G401 (cell line): ENCODE results near the gene NRN1L. TPM values are rescaled to one million over a fixed set of nuclear protein-coding genes. Genes with fewer than 3 reads are reported as not detected.

Experiments
- DNase-seq: peaks from one replicate; pipeline ENCODE4 v3.0.0-alpha.2; 2015; ENCODE audit warnings: low spot score
- in situ Hi-C: cut with HindIII; loops from 2 replicates; pipeline ENCODE4 v1.10.0; 2016; ENCODE audit warnings: low sequenced_read_pairs, mixed read lengths
- total RNA-seq: library from RNA; depleted of rRNA; stranded (reverse); fragments of >200 nt; shearing (Covaris generic); gene quantifications from 2 replicates; pipeline ENCODE4 v1.2.3, GENCODE V29; 2014; rRNA removed

The NRN1L gene
- total RNA-seq, 1 experiment from 2014 or later: not detected

DNA sequence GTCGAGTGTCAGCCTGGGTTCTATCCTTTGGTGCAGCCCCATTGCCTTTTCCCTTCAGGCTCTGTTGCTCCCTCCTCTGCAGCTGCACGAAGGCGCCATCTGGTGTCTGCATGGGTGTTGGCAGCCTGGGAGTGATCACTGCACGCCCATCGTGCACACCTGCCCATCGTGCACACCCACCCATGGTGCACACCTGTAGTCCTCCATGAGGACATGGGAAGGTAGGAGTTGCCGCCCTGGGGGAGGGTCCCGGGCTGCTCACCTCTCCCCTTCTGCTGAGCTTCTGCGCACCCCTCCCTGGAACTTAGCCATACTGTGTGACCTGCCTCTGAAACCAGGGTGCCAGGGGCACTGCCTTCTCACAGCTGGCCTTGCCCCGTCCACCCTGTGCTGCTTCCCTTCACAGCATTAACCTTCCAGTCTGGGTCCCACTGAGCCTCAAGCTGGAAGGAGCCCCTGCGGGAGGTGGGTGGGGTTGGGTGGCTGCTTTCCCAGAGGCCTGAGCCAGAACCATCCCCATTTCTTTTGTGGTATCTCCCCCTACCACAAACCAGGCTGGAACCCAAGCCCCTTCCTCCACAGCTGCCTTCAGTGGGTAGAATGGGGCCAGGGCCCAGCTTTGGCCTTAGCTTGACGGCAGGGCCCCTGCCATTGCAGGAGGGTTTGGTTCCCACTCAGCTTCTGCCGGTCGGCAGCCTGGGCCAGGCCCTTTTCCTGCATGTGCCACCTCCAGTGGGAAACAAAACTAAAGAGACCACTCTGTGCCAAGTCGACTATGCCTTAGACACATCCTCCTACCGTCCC is 44.1 kb downstream of the NRN1L start:
- in situ Hi-C loops: no loop called here
- peak; percentile 86 for DNase-seq

DNA sequence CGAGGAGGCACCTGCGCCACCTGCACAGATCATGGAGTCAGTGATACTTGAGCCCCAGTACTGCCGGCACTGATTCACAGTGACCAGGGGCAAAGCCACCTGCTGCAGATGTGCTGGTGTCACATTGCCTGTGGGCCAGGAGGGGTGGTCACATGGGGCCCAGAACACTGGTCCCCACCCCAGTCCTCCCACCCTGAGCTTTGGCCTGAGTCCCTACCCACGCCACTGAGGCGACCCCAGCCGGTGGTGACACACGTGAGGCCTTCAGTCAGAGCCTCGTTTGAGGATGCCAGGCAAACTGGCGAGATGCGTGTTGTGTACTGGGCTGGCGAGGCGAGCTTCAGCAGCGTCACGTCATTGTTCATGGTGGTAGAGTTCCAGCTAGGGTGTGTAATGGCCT is 45.5 kb downstream of the NRN1L start:
- no peak for DNase-seq
- in situ Hi-C loops: no loop called here

DNA sequence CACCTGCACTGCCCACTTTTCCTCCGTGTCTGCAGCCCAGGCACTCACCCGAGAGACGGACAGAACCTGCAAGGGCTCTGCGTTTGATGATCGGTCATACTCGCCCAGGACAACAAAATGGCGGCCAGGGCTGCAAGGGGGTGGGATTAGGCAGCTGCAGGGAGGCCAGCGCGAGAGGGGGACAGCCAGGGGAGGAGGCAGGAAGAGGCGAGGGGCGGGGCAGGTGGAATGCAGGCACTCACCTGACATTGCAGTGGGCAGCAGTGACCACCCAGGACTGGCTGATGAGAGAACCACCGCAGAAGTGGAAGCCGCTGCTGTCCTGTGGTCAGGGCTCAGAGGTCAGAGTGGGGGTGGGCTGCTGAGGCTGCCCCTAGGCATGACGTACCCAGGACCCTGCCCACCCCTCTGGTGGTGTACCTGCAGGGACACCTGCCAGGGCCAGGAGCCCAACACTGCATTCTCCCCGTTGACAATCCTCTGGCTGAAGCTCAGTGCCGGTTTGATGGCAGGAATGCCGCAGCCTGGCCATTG is 46.1 kb downstream of the NRN1L start:
- DNase-seq: no peak
- in situ Hi-C loops: no loop called here

DNA sequence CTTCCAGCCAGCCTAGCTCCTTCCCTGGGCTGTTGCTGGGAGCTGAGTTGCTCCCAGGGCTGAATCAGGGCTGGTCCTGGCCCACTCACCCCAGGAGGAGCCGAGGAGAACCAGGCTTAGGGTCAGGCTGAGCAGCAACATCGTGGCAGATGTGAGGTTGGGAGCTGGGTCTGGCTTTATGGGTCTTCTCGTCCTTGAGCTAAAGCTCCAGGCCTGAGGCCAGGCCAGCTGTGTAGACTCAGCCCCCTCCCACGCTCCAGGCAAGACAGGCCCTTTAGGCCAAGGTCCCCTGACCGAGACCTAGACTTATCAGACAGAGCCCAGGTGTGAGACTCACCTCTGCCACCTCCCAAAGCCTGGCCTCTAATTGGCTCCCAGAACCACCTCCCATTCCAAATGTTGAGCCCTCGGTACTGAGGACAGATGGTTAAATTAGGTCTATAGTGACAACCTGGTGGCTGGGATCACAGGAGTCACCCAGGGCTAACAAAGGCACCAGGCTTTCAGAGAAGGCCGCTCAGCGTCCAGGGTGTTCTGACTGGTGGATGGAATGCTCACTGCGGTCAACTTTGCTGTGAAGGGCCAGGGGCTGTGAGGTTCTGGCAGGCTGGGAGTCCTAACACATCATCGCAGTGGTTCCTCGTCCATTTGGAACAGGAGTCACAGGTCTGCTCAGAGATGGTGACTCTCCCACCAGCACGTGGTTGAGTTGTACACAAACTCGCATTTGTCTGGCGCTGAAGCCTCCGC is 47.2 kb downstream of the NRN1L start, which contains the start of gene CTRL:
Gene CTRL (minus strand): TSS at position 151 of the 750 bp plus-strand sequence. CDS start 10 bp downstream, at position 141.
- DNase-seq: no peak
- in situ Hi-C loops: no loop called here

DNA sequence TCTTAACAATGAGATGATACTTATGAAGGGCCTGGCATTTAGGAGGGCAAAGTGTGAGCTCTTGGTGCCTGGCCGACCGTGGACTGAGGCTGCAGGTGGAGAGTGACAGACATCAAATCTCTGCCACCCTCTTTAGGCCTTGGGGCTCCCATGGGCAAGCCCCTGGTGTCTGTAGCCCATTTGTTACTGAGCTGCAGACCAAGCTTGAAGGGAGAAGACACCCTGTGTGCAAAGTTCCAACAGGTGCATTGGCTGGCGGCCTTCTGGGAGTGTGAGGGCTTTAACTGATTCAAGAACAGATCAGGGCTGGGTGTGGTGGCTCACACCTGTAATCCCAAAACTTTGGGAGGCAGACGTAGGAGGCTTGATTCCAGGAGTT is 47.8 kb downstream of the NRN1L start:
- no peak for DNase-seq
- in situ Hi-C loops: no loop called here

DNA sequence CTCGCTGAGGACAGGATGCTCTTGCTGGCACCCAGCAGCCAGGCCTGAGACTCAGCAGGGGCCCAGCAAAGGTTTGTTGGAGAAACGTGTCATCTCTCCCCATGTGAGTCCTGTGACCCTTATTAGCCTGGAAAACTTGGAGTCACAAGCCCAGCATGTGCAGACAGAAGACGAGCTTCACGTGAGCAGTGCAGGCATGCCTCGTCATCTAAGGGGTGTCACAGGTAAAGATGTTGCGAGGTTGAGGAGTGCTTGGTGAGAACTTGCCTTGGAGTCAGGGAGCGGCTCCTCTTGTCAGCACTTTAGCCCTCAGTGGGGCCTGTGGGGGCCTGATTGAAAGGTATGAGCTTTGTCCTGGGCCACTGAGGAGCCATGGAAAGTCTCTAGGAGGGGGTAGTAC is 49.1 kb downstream of the NRN1L start:
- DNase-seq: no peak
- in situ Hi-C loops: no loop called here

DNA sequence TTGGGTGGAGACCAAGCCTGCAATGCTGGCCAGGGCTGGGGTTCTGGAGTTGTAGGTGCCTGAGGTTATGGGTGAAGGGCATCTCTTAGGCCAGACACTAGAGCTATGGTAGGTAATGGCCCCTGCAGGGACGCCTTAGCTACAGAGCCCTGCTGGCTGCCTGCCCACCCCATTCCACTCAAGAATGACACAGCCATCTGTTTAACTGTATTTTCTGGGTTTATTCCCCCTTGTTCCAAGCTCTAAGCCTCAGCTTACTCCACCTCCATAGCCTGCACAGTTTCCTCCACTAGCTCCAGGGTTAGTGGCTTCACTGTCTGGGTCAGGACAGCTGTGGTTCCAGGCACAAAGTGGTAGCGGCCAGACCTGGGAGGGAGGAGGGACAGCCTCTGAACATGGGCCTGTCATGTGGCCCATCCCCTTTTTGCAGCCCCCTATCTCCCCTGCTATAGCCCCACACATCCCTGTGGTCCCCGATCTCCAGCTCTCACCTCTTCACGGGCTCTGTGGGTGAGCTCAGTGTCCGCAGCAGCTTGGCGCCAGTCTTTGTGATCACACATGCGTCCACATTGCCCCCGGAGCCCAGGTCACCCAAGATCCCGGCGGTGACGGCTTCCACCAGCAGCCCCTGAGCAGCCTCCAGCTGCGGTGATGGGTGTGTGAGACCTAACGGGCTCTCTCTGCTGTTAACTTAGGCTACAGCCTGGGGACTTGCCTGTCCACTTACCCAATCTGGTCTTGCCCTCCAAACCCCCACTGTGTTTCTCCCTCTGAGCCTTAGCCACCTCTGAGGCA is 49.8 kb downstream of the NRN1L start:
- no peak for DNase-seq
- in situ Hi-C loops: no loop called here

DNA sequence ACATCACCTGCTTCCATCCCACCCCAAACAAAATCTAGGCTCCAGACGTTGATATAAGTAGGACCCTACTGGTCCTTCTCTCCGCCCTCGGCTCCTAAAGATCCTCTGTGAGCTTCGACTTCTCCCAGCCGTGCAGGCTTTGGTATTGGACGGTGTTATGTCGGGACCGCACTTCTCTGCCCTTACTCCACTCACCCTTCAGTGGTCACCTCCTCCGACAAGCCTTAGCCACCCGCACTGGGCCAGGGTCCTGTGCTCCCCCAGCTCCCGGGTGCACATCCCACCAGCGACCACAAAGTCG is 50.4 kb downstream of the NRN1L start:
- in situ Hi-C loops: no loop called here
- DNase-seq: peak; percentile 31

DNA sequence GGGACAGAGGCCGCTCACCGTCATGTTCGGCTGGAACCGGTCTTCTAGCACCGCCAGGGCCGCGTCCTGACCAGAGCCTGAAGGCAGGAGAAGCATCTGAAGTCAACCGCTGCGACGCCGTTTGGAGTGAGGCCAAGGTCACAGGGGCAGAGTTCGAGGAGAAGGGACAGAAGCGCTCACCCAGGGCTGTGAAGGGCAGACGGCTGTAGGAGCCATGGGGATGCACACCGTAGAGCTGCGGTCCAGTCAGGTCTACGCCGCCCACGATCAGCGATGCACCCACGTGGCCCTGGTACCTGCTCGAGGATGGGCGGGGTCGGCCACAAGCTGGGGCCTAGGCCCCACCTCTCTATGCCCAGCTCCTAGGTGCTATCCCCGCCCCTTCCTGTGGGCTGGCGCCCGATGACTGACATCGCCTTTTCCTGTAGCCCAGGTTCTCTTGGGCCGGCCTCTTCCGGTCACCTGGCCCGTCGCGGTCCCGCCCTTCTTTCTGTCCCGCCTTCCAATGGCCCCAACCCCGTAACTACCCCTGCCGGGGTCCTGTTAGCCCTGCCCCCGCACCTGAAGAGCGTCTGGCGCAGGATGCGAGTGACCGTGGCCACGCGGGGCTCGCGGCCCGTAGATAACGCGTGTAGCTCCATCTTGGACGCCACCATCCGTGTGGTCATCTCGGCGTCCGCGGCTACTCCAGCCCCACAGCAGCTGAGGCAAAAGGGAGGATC is 50.9 kb downstream of the NRN1L start:
- DNase-seq: peak; percentile 99
- in situ Hi-C loops: no loop called here

Other genes with a start within 250 kb of the NRN1L start
- 4.1 and 10.7 TPM in 2 replicates for gene CARMIL2, start 239.7 kb upstream of the NRN1L start, total RNA-seq
- gene ACD, start 224.6 kb upstream of the NRN1L start, total RNA-seq: 27.1 and 33.2 TPM in 2 replicates
- 6.6 and 13.5 TPM in 2 replicates for gene PARD6A, start 223.9 kb upstream of the NRN1L start, total RNA-seq
- 2.1 and 5.6 TPM in 2 replicates for gene ENKD1, start 218.1 kb upstream of the NRN1L start, total RNA-seq
- gene C16orf86, start 218.1 kb upstream of the NRN1L start, total RNA-seq: not detected in 2 replicates
- 26.2 TPM in 2 replicates for gene GFOD2, start 165.6 kb upstream of the NRN1L start, total RNA-seq
- gene RANBP10, start 78.3 kb upstream of the NRN1L start, total RNA-seq: 3.0 and 5.9 TPM in 2 replicates
- 0.49 and 0.95 TPM in 2 replicates for gene TSNAXIP1, start 78.0 kb upstream of the NRN1L start, total RNA-seq
- gene THAP11, start 42.6 kb upstream of the NRN1L start, total RNA-seq: 38.6 and 50.8 TPM in 2 replicates
- gene NUTF2, start 38.0 kb upstream of the NRN1L start, total RNA-seq: 419 and 444 TPM in 2 replicates
- gene CENPT, start 37.2 kb upstream of the NRN1L start, total RNA-seq: 27.6 and 41.8 TPM in 2 replicates
- 40.0 and 80.9 TPM in 2 replicates for gene EDC4, start 11.8 kb upstream of the NRN1L start, total RNA-seq
- 34.4 and 40.8 TPM in 2 replicates for gene PSKH1, start 8.4 kb downstream of the NRN1L start, total RNA-seq
- 0.18 TPM in 1 of 2 replicates, not detected in the other for gene CTRL, start 47.0 kb downstream of the NRN1L start, total RNA-seq
- 17.1 and 26.2 TPM in 2 replicates for gene PSMB10, start 52.0 kb downstream of the NRN1L start, total RNA-seq
- 6.0 and 8.1 TPM in 2 replicates for gene LCAT, start 59.2 kb downstream of the NRN1L start, total RNA-seq
- gene SLC12A4, start 83.8 kb downstream of the NRN1L start, total RNA-seq: 30.0 and 46.2 TPM in 2 replicates
- gene DPEP3, start 95.6 kb downstream of the NRN1L start, total RNA-seq: not detected in 2 replicates
- gene DPEP2, start 114.6 kb downstream of the NRN1L start, total RNA-seq: 0.31 TPM in 1 of 2 replicates, not detected in the other
- not detected in 2 replicates for gene DPEP2NB, start 131.0 kb downstream of the NRN1L start, total RNA-seq
- gene DDX28, start 138.3 kb downstream of the NRN1L start, total RNA-seq: 49.0 and 63.4 TPM in 2 replicates
- 17.0 and 19.3 TPM in 2 replicates for gene DUS2, start 138.4 kb downstream of the NRN1L start, total RNA-seq
- gene NFATC3, start 200.5 kb downstream of the NRN1L start, total RNA-seq: 16.3 and 26.9 TPM in 2 replicates